Fibroblast of pulmonary artery (primary cell): ENCODE results near the gene SH2B3.

Experiments used
- DNase-seq: peaks from one replicate; pipeline ENCODE4 v3.0.0-alpha.2; 2010; ENCODE audit warnings: low read depth
- H3K4me3 ChIP-seq: replicated peaks from 2 replicates; pipeline ENCODE4 v1.5.1; 2011; ENCODE audit warnings: low read depth, mild to moderate bottlenecking, control low read depth, low read length, moderate library complexity
- TF ChIP-seq, protein P1 (sequence below): IDR thresholded peaks from 2 replicates; pipeline ENCODE4 v1.5.1; 2011; ENCODE audit warnings: mild to moderate bottlenecking, control low read depth, low read length, inconsistent platforms; ENCODE audit errors: missing control alignments

SH2B3 gene

GRCh38 chr12:111441107-111441928, 35.6 kb downstream of the SH2B3 start:
- H3K4me3 ChIP-seq = no peak overlapping the region
- TF ChIP-seq, protein P1, sequence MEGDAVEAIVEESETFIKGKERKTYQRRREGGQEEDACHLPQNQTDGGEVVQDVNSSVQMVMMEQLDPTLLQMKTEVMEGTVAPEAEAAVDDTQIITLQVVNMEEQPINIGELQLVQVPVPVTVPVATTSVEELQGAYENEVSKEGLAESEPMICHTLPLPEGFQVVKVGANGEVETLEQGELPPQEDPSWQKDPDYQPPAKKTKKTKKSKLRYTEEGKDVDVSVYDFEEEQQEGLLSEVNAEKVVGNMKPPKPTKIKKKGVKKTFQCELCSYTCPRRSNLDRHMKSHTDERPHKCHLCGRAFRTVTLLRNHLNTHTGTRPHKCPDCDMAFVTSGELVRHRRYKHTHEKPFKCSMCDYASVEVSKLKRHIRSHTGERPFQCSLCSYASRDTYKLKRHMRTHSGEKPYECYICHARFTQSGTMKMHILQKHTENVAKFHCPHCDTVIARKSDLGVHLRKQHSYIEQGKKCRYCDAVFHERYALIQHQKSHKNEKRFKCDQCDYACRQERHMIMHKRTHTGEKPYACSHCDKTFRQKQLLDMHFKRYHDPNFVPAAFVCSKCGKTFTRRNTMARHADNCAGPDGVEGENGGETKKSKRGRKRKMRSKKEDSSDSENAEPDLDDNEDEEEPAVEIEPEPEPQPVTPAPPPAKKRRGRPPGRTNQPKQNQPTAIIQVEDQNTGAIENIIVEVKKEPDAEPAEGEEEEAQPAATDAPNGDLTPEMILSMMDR = no peak
- no peak for DNase-seq

DNA sequence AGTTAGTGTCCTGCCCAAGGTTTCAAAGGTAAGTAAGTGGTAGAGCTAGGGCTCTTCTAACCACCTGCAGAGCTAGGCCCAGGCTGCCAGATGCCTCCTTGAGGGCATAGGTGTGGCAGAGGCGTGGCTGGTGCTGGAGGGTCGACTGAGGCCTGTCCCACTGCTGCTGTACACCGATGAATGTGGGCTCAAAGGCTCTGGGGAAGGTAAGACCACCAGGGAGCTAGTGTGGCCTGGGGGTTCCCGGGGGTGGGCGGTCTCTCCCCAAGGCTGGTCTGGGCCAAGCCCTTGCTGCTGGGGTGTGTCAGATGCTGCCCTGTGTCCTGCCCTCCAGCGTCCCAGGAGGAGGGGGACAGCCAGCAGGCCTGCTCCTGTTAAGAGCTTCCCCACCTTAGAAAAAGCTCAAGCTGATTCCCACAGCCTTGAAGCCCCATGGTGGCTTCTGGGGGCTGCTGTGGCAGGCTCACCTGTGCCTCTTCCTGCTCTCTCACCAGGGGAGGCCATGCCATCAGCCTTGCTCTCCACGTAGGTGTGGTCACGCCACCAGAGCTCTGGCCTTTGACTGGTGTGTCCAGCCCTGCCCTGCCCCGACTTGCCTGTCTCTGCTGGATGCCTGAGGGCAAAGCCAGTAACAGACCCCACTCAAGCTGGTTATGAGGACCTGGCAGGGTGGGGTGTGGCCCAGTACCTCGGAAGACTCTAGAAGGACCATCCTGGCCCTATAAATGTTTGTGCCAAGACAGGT, 36.8 kb downstream of the SH2B3 start:
- TF ChIP-seq, protein P1 = no peak
- no peak for DNase-seq
- no peak overlapping the region for H3K4me3 ChIP-seq

DNA sequence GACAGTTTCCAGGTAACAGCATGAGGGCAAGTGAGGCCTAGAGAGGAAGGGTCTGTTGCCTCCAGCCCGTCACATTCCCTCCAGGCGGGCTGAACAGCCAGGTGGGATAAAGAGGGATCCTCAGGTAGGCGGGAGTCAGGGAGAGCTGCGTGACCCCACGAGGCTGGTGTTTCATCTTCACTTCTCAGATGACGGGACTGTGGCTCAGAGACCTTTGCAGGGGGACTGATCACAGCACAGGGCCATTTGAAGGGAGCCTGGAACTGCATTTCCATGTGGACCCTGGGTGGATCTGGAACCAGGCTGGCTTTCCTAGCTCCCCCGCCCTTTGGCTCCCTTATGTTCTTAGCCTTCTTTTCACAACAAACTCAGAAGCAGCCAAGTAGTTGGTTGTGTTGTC, 37.4 kb downstream of the SH2B3 start:
- DNase-seq = no peak
- H3K4me3 ChIP-seq = no peak overlapping the region
- TF ChIP-seq, protein P1 = no peak

- no peak overlapping the region for H3K4me3 ChIP-seq
- TF ChIP-seq, protein P1 = no peak
- peak; percentile 42 for DNase-seq
Measured at GRCh38 chr12:111443586-111443985, 37.9 kb downstream of the SH2B3 start.

DNA sequence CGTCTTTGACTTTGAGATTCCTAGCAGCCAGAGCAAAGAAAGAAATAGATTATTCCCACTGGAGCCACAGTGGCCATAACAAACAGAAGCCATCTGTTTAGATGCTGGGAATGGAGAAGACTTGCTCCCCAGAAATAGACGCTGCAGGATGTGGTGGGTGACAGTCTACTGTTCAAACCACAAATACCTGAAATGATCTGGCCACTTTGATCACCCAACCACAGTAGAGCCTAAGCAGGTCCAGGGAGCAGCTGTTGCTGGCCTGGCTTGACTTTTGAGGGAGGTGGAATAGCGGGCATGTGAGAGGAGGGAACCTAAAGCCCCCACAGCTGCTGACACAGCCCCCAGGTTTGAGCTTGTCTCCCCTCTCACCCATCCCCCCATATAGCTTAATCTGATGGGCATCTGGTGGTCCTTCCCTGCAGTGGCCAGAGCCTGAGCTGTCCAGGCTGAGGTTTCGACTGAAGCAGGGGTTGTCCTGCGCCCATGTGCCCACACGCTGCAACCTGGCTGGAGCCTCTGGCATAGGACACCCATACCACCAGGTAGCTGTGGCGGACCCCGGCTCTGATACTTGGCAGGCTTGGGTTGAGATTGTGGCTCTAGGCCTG, 38.7 kb downstream of the SH2B3 start:
- DNase-seq = no peak
- TF ChIP-seq, protein P1 = no peak
- no peak overlapping the region for H3K4me3 ChIP-seq

DNA sequence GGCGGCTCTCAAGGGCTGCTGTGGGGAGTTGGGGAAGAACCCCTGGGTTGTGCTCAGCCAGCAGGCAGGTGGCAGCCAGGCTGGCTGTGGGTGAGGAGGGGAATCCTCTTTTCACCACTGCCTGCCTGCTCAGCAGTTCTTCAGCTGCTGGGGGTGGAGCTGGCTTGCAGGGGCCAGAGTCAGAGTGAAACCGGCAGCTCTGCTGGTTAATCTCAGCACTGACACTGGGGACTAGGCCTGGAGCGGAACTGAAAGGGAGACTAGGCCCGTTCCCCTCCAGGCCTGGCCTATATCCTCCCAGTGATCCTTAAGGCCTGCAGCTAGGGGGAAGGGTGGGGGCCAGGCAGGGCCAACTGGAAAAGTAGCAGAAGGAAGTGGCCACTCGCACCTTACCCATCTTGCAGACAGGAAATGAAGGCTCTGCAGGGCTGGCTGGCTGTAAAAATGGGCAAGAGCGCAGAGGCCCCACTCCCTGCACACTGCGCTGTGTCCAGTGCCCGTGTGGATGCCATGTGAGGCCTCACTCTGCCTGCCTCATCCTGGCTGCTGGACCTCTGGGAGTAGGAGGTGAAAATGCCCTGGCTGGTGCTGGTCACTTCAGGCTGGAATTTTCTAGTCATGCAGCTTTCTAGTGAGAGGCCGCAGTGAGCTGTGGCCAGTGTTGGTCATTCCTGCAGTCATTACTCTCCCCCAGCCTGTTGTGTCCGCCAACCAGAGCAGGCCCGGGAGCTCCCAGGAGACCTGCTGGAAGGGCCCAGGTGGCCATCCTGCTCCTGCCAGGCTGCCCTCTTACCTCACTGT, 39.4 kb downstream of the SH2B3 start:
- DNase-seq = peak; percentile 39
- H3K4me3 ChIP-seq = no peak overlapping the region
- TF ChIP-seq, protein P1 = no peak
